Tongue (tissue), 2 donors: ENCODE results near the gene SUN2. TPM values are rescaled to one million over a fixed set of nuclear protein-coding genes. Genes with fewer than 3 reads are reported as not detected.

Source experiments
- DNase-seq: peaks from one replicate; pipeline ENCODE4 v3.0.0-alpha.2; 2015
- total RNA-seq: library from RNA; depleted of rRNA; stranded (reverse); fragments of >200 nt; gene quantifications from one replicate; pipeline ENCODE4 v1.2.3, GENCODE V29; 2014

Gene SUN2
- total RNA-seq, 1 donor from 2014 or later: 173 TPM

GRCh38 chr22:38733724-38734381, 21.9 kb downstream of the SUN2 start:
- peak; percentile 74 for DNase-seq

DNA sequence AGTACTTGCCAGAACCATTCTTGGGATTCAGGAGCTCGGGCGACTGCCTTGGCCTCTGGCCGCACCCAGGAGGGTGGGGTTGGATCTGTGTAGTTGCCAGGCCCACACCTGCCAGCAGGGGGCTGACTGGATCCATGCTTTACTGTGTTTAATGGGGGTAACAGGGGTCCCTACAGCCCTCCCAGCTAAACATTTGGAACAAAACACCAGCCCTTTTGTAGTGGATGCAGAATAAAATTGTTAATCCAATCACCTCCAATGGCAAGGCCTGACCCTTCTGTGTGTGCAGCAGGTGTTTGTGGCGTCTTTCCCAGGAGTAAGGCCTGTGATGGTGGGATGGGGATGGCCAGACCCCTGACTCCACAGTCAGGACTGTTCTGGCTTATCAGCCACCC, 22.5 kb downstream of the SUN2 start:
- DNase-seq: peak; percentile 67

GRCh38 chr22:38732251-38732815, 23.5 kb downstream of the SUN2 start:
- no peak for DNase-seq

- DNase-seq: no peak
These were observed 24.1 kb downstream of the SUN2 start for GRCh38 chr22:38731703-38732161.

- no peak for DNase-seq
These were observed 25.4 kb downstream of the SUN2 start for GRCh38 chr22:38730411-38730871.

DNA sequence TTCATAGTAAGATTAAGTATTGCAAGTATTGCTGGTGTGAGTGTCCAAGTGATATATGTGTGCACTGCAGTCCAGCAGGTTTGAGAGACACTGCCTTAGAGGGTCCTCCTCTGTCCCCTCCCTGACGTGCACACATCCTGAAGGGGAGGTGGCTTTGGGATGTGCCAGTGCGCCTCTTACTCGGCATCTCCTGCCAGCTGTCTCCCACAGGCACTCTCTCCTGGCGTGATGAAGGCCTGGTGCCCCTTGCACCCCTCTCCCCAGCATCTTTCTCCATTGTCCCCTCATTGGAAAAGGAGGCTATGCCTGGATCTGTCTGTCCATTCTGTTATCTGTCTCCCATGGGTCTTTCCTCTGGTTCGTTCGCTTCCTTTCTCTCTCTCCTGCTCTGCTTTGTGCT, 25.9 kb downstream of the SUN2 start:
- no peak for DNase-seq

GRCh38 chr22:38728871-38729796, 26.7 kb downstream of the SUN2 start:
- no peak for DNase-seq

GRCh38 chr22:38727530-38728451, 28.0 kb downstream of the SUN2 start:
- no peak for DNase-seq

DNA sequence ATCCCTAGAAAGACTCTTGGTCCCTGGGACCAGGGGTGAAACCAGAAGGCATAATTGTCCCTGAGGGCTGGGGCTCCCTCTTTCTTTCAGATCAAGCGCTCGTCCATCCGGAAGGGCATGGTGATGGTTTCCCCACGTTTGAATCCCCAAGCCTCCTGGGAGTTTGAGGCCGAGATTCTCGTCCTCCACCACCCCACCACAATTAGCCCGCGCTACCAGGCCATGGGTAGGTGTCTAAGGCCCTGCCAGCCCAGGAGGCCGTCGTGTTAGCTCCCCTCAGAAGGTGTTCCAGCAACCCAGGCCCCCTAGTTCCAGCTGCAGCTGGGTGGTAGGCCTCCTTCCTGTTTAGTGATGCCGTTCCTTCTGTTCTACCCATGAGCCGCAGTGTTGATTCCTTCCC, 28.7 kb downstream of the SUN2 start:
- DNase-seq: no peak

GRCh38 chr22:38725900-38726655, 29.7 kb downstream of the SUN2 start:
- no peak for DNase-seq

DNA sequence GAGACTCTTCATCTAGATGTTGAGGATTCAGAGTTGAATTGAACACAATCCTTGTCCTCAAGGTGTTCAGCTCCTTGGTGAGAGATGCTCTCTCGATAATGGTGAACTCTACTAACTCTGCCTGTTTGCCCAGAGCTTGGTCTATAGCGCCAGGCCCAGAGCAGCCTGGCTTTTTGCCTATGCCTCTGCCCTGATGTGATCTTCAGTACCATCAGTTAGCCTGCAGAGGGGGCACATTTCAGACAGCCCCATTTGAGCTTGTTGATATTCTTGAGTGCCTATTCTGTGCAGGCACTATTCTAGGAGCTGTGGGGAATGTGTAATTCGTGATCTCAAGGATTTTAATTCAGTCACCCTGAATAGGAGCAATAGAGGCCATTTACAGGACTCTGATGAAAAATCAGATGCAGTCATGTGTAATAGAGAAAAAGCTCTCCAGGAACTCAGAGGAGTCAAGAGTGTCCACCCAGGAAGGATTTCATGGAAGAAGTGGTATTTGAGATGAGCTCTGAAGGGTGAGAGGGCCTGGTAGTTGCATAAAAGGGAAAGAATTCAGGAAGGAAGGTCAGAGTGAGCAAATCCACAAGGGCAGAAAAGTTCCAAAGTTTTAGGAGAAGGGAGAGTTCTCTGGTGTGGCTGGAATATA, 30.7 kb downstream of the SUN2 start:
- DNase-seq: no peak

DNA sequence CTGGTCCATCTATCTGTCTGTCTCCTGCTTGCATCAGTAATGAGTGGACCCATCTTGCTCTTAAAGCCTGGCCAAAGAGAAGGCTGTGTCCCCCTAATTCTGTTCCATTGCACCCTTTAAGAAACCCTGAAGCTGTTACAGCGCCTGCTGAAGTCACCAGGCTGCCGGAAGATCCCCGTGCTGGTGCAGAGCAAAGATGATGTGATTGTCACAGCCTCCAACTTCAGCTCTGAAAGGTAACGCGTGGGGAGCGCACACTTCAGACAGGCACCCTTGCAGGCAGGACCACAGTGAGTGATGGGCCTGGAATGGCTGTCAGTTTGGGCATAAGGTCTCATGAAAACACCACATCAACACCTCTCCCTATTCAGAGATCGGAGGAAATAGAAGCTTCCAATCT, 31.6 kb downstream of the SUN2 start:
- DNase-seq: no peak

DNA sequence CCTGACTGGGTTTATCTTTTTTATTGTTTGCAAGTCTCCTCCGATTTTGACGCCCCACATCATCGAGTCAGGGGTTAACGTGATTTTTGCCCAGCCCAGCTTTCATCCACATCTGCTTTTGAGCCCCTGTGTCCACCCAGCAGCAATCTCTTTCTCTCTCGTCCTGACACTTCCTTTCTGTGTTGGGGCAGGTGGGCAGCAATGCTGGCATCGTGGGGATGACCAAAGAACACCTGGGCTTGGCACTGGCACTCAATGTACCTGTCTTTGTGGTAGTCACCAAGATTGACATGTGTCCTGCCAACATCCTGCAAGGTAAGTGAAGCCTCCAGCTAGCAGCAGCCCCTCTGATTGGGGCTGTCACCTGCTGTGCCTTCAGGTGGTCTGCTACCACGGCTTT, 34.2 kb downstream of the SUN2 start:
- no peak for DNase-seq

DNA sequence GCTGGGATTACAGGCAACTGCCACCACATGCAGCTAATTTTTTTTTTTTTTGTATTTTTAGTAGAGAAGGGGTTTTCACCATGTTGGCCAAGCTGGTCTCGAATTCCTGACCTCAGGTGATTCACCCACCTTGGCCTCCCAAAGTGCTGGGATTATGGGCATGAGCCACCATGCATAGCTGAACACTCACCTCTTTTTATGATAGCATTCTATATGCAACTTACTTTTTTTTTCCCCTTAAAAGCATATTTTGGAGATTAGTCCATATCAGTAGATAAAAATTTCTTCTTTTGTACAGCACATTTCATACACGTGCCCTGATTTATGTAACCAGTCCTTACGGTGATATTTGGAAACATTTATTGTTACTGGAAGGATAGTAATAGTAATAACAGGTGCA, 35.4 kb downstream of the SUN2 start:
- DNase-seq: no peak

- DNase-seq: no peak
These were observed 36.6 kb downstream of the SUN2 start for GRCh38 chr22:38719196-38719595.

DNA sequence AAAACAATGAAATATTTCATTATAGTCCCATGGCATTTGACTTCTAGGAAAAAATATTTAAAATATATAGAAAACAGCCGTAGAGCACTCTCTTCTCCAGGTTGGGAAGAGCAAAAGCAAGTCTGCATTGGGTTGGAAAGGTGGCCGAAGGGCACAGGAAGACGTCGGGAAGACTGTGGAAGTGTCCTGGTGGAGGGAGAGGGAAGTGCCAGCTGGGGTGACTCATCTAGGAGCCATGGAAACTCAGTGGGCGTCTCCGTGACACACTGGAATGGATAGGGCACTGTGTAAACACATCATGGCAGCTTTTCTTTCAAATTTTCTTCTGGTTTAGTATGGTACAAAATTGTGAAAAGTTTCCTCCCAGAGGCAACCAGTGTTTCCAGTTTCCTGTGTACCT, 37.4 kb downstream of the SUN2 start:
- DNase-seq: peak; percentile 67

- no peak for DNase-seq
These were observed 38.6 kb downstream of the SUN2 start for GRCh38 chr22:38717244-38717643.

- DNase-seq: no peak
These were observed 39.0 kb downstream of the SUN2 start for GRCh38 chr22:38716826-38717225.

- DNase-seq: no peak
These were observed 39.5 kb downstream of the SUN2 start for GRCh38 chr22:38716271-38716670.

- no peak for DNase-seq
These were observed 39.9 kb downstream of the SUN2 start for GRCh38 chr22:38715852-38716251.
